PC-9 (cell line): ENCODE measurements around the gene ATP2C1. TPM values are rescaled to one million over a fixed set of nuclear protein-coding genes. Genes with fewer than 3 reads are reported as not detected.

Experiments
- BruUV-seq: library from RNA; stranded (reverse); fragments of 400-500 nt; replicated peaks from 2 replicates; lab custom pipeline; 2021; lab: Mats Ljungman, UMichigan
- CTCF ChIA-PET: fragments of 300-600 bp; sonication (Branson Sonifier 250); formaldehyde crosslinking; loops from one replicate; lab custom pipeline; 2022; ENCODE audit warnings: antibody characterized with exemption; lab: Charles Lee
- POLR2A ChIA-PET: fragments of 300-600 bp; sonication (Branson Sonifier 250); formaldehyde crosslinking; loops from one replicate; lab custom pipeline; 2022; ENCODE audit warnings: antibody characterized with exemption; ENCODE audit not compliant: unreplicated experiment; lab: Charles Lee
- DNase-seq, 2 experiments: peaks; one replicate each; pipeline versions ENCODE4 v3.0.0 to v3.0.0-alpha.2; 2015 to 2022; ENCODE audit warnings: mixed read lengths in 1 of 2
- H2AFZ ChIP-seq: fragments of 200-600 bp; sonication (generic); 2 replicates; pipeline ENCODE4 v1.8.1; 2017; ENCODE audit warnings: antibody characterized with exemption
- H3F3A ChIP-seq: fragments of 200-600 bp; sonication (generic); 2 replicates; pipeline ENCODE4 v1.8.1; 2017; ENCODE audit warnings: antibody characterized with exemption, mild to moderate bottlenecking, low read depth; ENCODE audit not compliant: insufficient read depth
- H3K27ac ChIP-seq: fragments of 200-600 bp; sonication (generic); 2 replicates; pipeline ENCODE4 v1.6.1; 2016; ENCODE audit warnings: mixed run types
- H3K27me3 ChIP-seq: fragments of 200-600 bp; sonication (generic); 2 replicates; pipeline ENCODE4 v1.6.1; 2016; ENCODE audit warnings: low read depth, mixed run types; ENCODE audit not compliant: insufficient read depth
- H3K36me3 ChIP-seq: fragments of 200-600 bp; sonication (generic); 2 replicates; pipeline ENCODE4 v1.6.1; 2016; ENCODE audit warnings: low read depth, mixed run types
- H3K4me1 ChIP-seq: fragments of 200-600 bp; sonication (generic); replicated peaks from 2 replicates; pipeline ENCODE4 v1.6.1; 2016; ENCODE audit warnings: mixed run types; ENCODE audit not compliant: insufficient read depth
- H3K4me2 ChIP-seq: fragments of 200-600 bp; sonication (generic); 2 replicates; pipeline ENCODE4 v1.6.1; 2017; ENCODE audit warnings: mixed run types
- H3K4me3 ChIP-seq: fragments of 200-600 bp; sonication (generic); 2 replicates; pipeline ENCODE4 v1.6.1; 2016; ENCODE audit warnings: mixed run types
- H3K79me2 ChIP-seq: fragments of 200-600 bp; sonication (generic); 2 replicates; pipeline ENCODE4 v1.6.1; 2017; ENCODE audit warnings: low read depth, mixed run types
- H3K9me2 ChIP-seq: fragments of 200-600 bp; sonication (generic); 2 replicates; pipeline ENCODE4 v1.8.1; 2017; ENCODE audit warnings: mild to moderate bottlenecking; ENCODE audit not compliant: insufficient read depth
- H3K9me3 ChIP-seq: fragments of 200-600 bp; sonication (generic); 2 replicates; pipeline ENCODE4 v1.8.1; 2016; ENCODE audit warnings: low read depth; ENCODE audit not compliant: insufficient read depth
- H4K20me1 ChIP-seq: fragments of 200-600 bp; sonication (generic); 2 replicates; pipeline ENCODE4 v1.8.1; 2017; ENCODE audit not compliant: insufficient read depth
- CTCF ChIP-seq: fragments of 200-600 bp; sonication (generic); conservative IDR thresholded peaks from 2 replicates; pipeline ENCODE4 v1.6.1; 2017; ENCODE audit warnings: mixed run types, antibody characterized with exemption, mild to moderate bottlenecking, moderate library complexity
- EZH2 ChIP-seq: fragments of 200-600 bp; sonication (generic); IDR thresholded peaks from 2 replicates; pipeline ENCODE4 v1.8.0; 2017; ENCODE audit warnings: antibody characterized with exemption, low read depth
- intact Hi-C: fragments of 100-400 bp; cut with micrococcal nuclease; formaldehyde crosslinking; loops from one replicate; pipeline ENCODE4 v1.10.0; 2022; ENCODE audit not compliant: unreplicated experiment
- total RNA-seq: library from RNA; stranded (reverse); gene quantifications from 2 replicates; pipeline ENCODE4 v1.2.3, GENCODE V29; 2021

Gene ATP2C1
- total RNA-seq, 1 experiment from 2014 or later: 101 TPM

GRCh38 chr3:130933801-130934345, 40.0 kb downstream of the ATP2C1 start:
- intact Hi-C loops: no loop called here
- Histone ChIP-seq H3F3A (no peaks in the 10 kb centered on the region), H3K27me3 (no peaks in the 10 kb centered on the region), H3K4me2 (no peak overlapping the region), H3K4me3 (no peak overlapping the region), H3K27ac (no peak overlapping the region), H2AFZ (no peak overlapping the region), H4K20me1 (no peaks in the 10 kb centered on the region), H3K36me3 (no peaks in the 10 kb centered on the region; the same call in 1 of the 2 replicates), H3K79me2 (no peaks in the 10 kb centered on the region), H3K9me3 (no peaks in the 10 kb centered on the region), H3K4me1 (no peaks in the 10 kb centered on the region), H3K9me2 (no peaks in the 10 kb centered on the region)
- no peak for DNase-seq
- no peak for TF ChIP-seq CTCF
- TF ChIP-seq EZH2: no peak
- POLR2A ChIA-PET: no interaction called here
- CTCF ChIA-PET: no interaction called here
- BruUV-seq: no TSS peak

- no TSS peak for BruUV-seq
- CTCF ChIA-PET: no interaction called here
These were observed 40.7 kb downstream of the ATP2C1 start for GRCh38 chr3:130934442-130935089.

More at GRCh38 chr3:130934442-130935089, 40.7 kb downstream of the ATP2C1 start:
- H3K4me1 ChIP-seq: no peaks in the 10 kb centered on the region
- no peaks in the 10 kb centered on the region for H4K20me1 ChIP-seq
- H3K9me3 ChIP-seq: no peaks in the 10 kb centered on the region
- H3K9me2 ChIP-seq: no peaks in the 10 kb centered on the region
- H3K79me2 ChIP-seq: no peaks in the 10 kb centered on the region
- intact Hi-C loops: no loop called here
- H3F3A ChIP-seq: no peaks in the 10 kb centered on the region
- no peak overlapping the region for H3K4me2 ChIP-seq
- no peak for TF ChIP-seq EZH2
- no peak for TF ChIP-seq CTCF
- no peaks in the 10 kb centered on the region for H3K27me3 ChIP-seq
- H3K4me3 ChIP-seq: no peak overlapping the region
- H2AFZ ChIP-seq: no peak overlapping the region
- DNase-seq: no peak
- H3K27ac ChIP-seq: no peak overlapping the region
- H3K36me3 ChIP-seq: no peaks in the 10 kb centered on the region; the same call in 1 of the 2 replicates
- POLR2A ChIA-PET: no interaction called here
